BLaER1 (cell line): Measurements from ENCODE around the gene PRSS38.
A peak's percentile ranks its signal among the peaks of the same experiment; 100 is the strongest.

Experiments used
- H3K27ac ChIP-seq: shearing (Covaris generic); formaldehyde crosslinking; 2 replicates; pipeline ENCODE4 v1.8.1; 2022
- H3K27me3 ChIP-seq: shearing (Covaris generic); formaldehyde crosslinking; 2 replicates; pipeline ENCODE4 v1.8.1; 2022
- H3K36me3 ChIP-seq: shearing (Covaris generic); formaldehyde crosslinking; 2 replicates; pipeline ENCODE4 v1.8.1; 2022
- H3K4me1 ChIP-seq: shearing (Covaris generic); formaldehyde crosslinking; 2 replicates; pipeline ENCODE4 v1.8.1; 2022
- H3K4me2 ChIP-seq: shearing (Covaris generic); formaldehyde crosslinking; 2 replicates; pipeline ENCODE4 v1.8.1; 2022
- H3K4me3 ChIP-seq: shearing (Covaris generic); formaldehyde crosslinking; 2 replicates; pipeline ENCODE4 v1.8.1; 2022
- H3K9ac ChIP-seq: shearing (Covaris generic); formaldehyde crosslinking; 2 replicates; pipeline ENCODE4 v1.8.1; 2022
- H3K9me3 ChIP-seq: shearing (Covaris generic); formaldehyde crosslinking; 2 replicates; pipeline ENCODE4 v1.8.1; 2022
- H4K20me1 ChIP-seq: shearing (Covaris generic); formaldehyde crosslinking; 2 replicates; pipeline ENCODE4 v1.8.1; 2022
- Cebpa-rat ChIP-seq: shearing (Covaris generic); IDR thresholded peaks from 2 replicates; pipeline ENCODE4 v1.8.1; 2022

The PRSS38 gene

GRCh38 chr1:227799756-227800155 lies 15.7 kb upstream of the PRSS38 start:
- H3K27ac ChIP-seq = no peak overlapping the region
- H3K4me3 ChIP-seq = no peak overlapping the region
- H3K9me3 ChIP-seq = no peaks in the 10 kb centered on the region; the same call in 1 of the 2 replicates
- no peaks in the 10 kb centered on the region for H3K27me3 ChIP-seq
- H3K4me2 ChIP-seq = no peak overlapping the region
- H3K4me1 ChIP-seq = no peaks in the 10 kb centered on the region; the same call in 1 of the 2 replicates
- H4K20me1 ChIP-seq = no peaks in the 10 kb centered on the region
- no peak for TF ChIP-seq Cebpa-rat
- H3K36me3 ChIP-seq = no peaks in the 10 kb centered on the region
- no peak overlapping the region for H3K9ac ChIP-seq

DNA sequence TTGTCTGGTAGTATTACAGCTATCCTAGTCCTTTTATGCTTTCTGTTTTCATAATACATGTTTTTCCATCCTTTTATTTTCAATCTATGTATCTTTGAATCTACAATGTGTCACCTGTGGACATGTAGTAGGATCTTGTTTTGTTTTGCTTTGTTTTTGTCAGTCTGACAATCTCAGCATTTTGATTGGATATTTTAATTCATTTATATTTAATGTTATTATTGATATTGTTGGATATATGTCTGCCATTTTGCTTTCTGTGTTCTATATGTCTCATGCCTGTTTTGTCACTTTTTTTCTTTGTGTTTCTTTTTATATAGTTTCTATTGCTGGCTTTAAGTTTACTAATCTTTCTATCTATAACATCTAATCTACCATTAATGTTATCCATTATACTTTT lies 11.5 kb upstream of the PRSS38 start:
- H3K4me2 ChIP-seq = no peak overlapping the region
- H3K4me3 ChIP-seq = no peak overlapping the region
- no peak overlapping the region for H3K27ac ChIP-seq
- no peaks in the 10 kb centered on the region for H3K36me3 ChIP-seq
- no peaks in the 10 kb centered on the region for H3K27me3 ChIP-seq
- no peak for TF ChIP-seq Cebpa-rat
- H4K20me1 ChIP-seq = no peaks in the 10 kb centered on the region
- H3K9me3 ChIP-seq = peaks cover 18% of the 10 kb centered on the region
- no peak overlapping the region for H3K9ac ChIP-seq
- H3K4me1 ChIP-seq = peaks cover 10% of the 10 kb centered on the region

GRCh38 chr1:227805606-227806197 lies 9.8 kb upstream of the PRSS38 start:
- peaks cover 12% of the 10 kb centered on the region for H3K4me1 ChIP-seq
- H3K36me3 ChIP-seq = no peaks in the 10 kb centered on the region
- no peaks in the 10 kb centered on the region for H3K27me3 ChIP-seq
- H3K4me2 ChIP-seq = no peak overlapping the region
- peaks cover 18% of the 10 kb centered on the region for H3K9me3 ChIP-seq
- H3K4me3 ChIP-seq = no peak overlapping the region
- H3K9ac ChIP-seq = no peak overlapping the region
- no peak overlapping the region for H3K27ac ChIP-seq
- TF ChIP-seq Cebpa-rat = no peak
- no peaks in the 10 kb centered on the region for H4K20me1 ChIP-seq

DNA sequence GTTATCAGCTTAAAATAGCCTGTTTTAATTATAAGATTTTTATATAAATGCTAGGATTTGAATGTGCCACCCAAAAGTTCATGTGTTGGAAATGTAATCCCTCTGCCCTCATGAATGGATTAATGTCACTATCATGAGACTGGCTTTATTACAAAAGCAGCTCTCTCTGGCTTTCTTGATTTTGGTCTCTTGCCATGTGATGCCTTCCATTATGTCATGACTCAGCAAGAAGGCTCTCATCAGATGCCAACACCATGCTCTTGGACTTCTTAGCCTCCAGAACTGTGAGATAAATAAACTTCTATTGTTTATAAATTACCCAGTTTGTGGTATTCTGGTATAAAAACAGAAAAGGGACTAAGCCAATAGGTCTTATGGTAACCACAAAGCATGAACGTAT lies 6.9 kb upstream of the PRSS38 start:
- Histone ChIP-seq H3K9me3 (peaks cover 31% of the 10 kb centered on the region), H3K9ac (no peak overlapping the region), H3K27ac (no peak overlapping the region), H3K4me2 (peak overlapping the region; percentile 4), H4K20me1 (no peaks in the 10 kb centered on the region), H3K4me1 (peaks cover 12% of the 10 kb centered on the region), H3K36me3 (no peaks in the 10 kb centered on the region), H3K4me3 (no peak overlapping the region), H3K27me3 (no peaks in the 10 kb centered on the region)
- no peak for TF ChIP-seq Cebpa-rat

DNA sequence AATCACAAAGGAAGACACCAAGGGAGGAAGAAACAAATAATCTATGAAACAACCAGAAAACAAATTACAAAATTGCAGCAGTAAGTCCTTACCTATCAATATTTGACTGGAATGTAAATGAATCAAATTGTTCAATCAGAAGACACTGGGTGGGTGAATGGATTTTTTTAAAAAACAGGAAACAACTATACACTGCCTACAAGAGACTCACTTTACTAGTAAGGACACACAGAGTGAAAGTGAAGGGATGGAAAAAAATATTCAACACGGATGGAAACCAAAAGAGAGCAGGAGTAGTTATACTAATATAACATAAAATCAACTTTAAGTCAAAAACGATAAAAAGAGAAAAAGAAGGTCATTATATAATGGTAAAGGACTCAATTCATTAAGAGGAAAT lies 6.4 kb upstream of the PRSS38 start:
- no peak overlapping the region for H3K27ac ChIP-seq
- no peaks in the 10 kb centered on the region for H3K36me3 ChIP-seq
- H3K27me3 ChIP-seq = no peaks in the 10 kb centered on the region
- no peak for TF ChIP-seq Cebpa-rat
- H3K4me1 ChIP-seq = peaks cover 12% of the 10 kb centered on the region
- H3K9me3 ChIP-seq = peaks cover 36% of the 10 kb centered on the region
- H3K9ac ChIP-seq = no peak overlapping the region
- no peaks in the 10 kb centered on the region for H4K20me1 ChIP-seq
- no peak overlapping the region for H3K4me3 ChIP-seq
- peak overlapping the region; percentile 4 for H3K4me2 ChIP-seq

DNA sequence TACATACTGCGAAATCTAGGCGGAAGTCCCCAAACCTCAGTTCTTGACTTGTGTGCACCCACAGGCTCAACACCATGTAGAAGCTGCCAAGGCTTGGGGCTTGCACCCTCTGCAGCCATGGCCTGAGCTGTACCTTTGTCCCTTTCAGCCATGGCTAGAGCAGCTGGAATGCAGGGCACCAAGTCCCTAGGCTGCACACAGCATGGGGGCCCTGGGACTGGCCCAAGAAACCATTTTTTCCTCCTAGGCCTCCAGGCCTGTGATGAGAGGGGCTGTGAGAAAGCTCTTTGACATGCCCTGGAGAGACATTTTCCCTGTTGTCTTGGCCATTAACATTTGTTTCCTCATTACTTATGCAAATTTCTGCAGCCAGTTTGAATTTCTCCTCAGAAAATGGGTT lies 1.5 kb upstream of the PRSS38 start:
- no peak overlapping the region for H3K4me2 ChIP-seq
- H3K9me3 ChIP-seq = peaks cover 56% of the 10 kb centered on the region
- no peak for TF ChIP-seq Cebpa-rat
- H4K20me1 ChIP-seq = no peaks in the 10 kb centered on the region
- no peak overlapping the region for H3K4me3 ChIP-seq
- peaks cover 7% of the 10 kb centered on the region for H3K4me1 ChIP-seq
- H3K27ac ChIP-seq = no peak overlapping the region
- H3K27me3 ChIP-seq = no peaks in the 10 kb centered on the region
- H3K36me3 ChIP-seq = no peaks in the 10 kb centered on the region
- H3K9ac ChIP-seq = no peak overlapping the region

GRCh38 chr1:227816750-227817446 lies 1.4 kb downstream of the PRSS38 start:
- Histone ChIP-seq H3K27ac (no peak overlapping the region), H3K4me2 (no peak overlapping the region), H3K36me3 (no peaks in the 10 kb centered on the region), H3K27me3 (no peaks in the 10 kb centered on the region), H4K20me1 (no peaks in the 10 kb centered on the region), H3K4me1 (0 out of 2 replicates have a peak, but pooled peaks cover 6% of the 10 kb centered on the region), H3K4me3 (no peak overlapping the region), H3K9ac (no peak overlapping the region), H3K9me3 (peaks cover 56% of the 10 kb centered on the region)
- TF ChIP-seq Cebpa-rat = no peak

- H3K27ac ChIP-seq = no peak overlapping the region
- no peak overlapping the region for H3K9ac ChIP-seq
- TF ChIP-seq Cebpa-rat = no peak
- no peaks in the 10 kb centered on the region for H3K36me3 ChIP-seq
- H3K4me1 ChIP-seq = no peaks in the 10 kb centered on the region
- H3K9me3 ChIP-seq = peaks cover 17% of the 10 kb centered on the region
- H3K4me2 ChIP-seq = no peak overlapping the region
- H3K27me3 ChIP-seq = no peaks in the 10 kb centered on the region
- no peak overlapping the region for H3K4me3 ChIP-seq
- H4K20me1 ChIP-seq = no peaks in the 10 kb centered on the region
Measured at GRCh38 chr1:227823537-227823936, 8.1 kb downstream of the PRSS38 start.

DNA sequence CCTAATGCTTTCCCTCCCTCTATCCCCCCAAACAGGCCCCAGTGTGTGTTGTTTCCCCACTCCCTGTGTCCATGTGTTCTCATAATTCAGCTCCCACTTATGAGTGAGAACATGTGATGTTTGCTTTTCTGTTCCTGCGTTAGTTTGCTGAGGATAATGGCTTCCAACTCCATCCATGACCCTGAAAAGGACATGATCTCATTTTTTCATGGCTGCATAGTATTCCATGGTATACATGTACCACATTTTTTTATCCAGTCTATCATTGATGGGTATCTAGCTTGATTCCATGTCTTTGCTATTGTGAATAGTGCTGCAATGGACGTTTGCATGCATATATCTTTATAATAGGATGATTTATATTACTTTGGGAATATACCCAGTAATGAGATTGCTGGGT lies 8.7 kb downstream of the PRSS38 start:
- Histone ChIP-seq H3K4me1 (no peaks in the 10 kb centered on the region), H3K4me3 (no peak overlapping the region), H3K36me3 (no peaks in the 10 kb centered on the region), H3K4me2 (no peak overlapping the region), H3K27ac (no peak overlapping the region), H3K27me3 (no peaks in the 10 kb centered on the region), H3K9me3 (peaks cover 19% of the 10 kb centered on the region), H4K20me1 (no peaks in the 10 kb centered on the region), H3K9ac (no peak overlapping the region)
- TF ChIP-seq Cebpa-rat = no peak

- Histone ChIP-seq H3K4me1 (no peaks in the 10 kb centered on the region), H4K20me1 (no peaks in the 10 kb centered on the region), H3K4me2 (no peak overlapping the region), H3K27ac (no peak overlapping the region), H3K4me3 (no peak overlapping the region), H3K27me3 (no peaks in the 10 kb centered on the region), H3K9me3 (peaks cover 13% of the 10 kb centered on the region), H3K9ac (no peak overlapping the region), H3K36me3 (no peaks in the 10 kb centered on the region)
- TF ChIP-seq Cebpa-rat = no peak
Measured at GRCh38 chr1:227828786-227829185, 13.3 kb downstream of the PRSS38 start.
